ENCODE measurements around the gene BTNL9. TPM values are rescaled to one million over a fixed set of nuclear protein-coding genes. Genes with fewer than 3 reads are reported as not detected.

BTNL9 gene
- total and polyA plus RNA-seq, 9 of the 15 experiments (the other 6 are each of a cell fraction or from before 2014, with no cell fraction given) = 3.7 to 86.7 (median 29.4) TPM

- TF ChIP-seq ZNF778 (CRISPR knock-in tag; IDR thresholded peaks at IDR 0.05) (no peak), JUN (IDR thresholded peaks at IDR 0.05; ENCODE audit: borderline replicate concordance, low read depth, low read length) (no peak), JUN (CRISPR knock-in tag; IDR thresholded peaks at IDR 0.05; ENCODE audit: borderline replicate concordance) (no peak), NUFIP1 (IDR thresholded peaks at IDR 0.05; ENCODE audit: partially characterized antibody) (no peak), DEAF1 (CRISPR knock-in tag; IDR thresholded peaks at IDR 0.05) (no peak), ZNF12 (CRISPR knock-in tag; IDR thresholded peaks at IDR 0.05) (peak; percentile 73; the same call in 1 of the 2 replicates), ZNF586 (CRISPR knock-in tag; conservative IDR thresholded peaks at IDR 0.05) (no peak), ZNF830 (CRISPR knock-in tag; IDR thresholded peaks at IDR 0.05) (no peak), ZZZ3 (IDR thresholded peaks at IDR 0.05) (no peak), NCOA2 (IDR thresholded peaks at IDR 0.05; ENCODE audit: partially characterized antibody in 2 of 2) (peak in 1 of 2 experiments; percentile 39), NR1H2 (CRISPR knock-in tag; IDR thresholded peaks at IDR 0.05) (peak; percentile 67; the same call in 1 of the 2 replicates), ZNF23 (CRISPR knock-in tag; IDR thresholded peaks at IDR 0.05) (no peak), HINFP (tag; conservative IDR thresholded peaks at IDR 0.05; ENCODE audit: low read depth) (no peak), YY1 (IDR thresholded peaks at IDR 0.05; ENCODE audit: borderline replicate concordance in 1 of 3, control insufficient read depth in 1 of 3, extremely low read depth in 1 of 3, insufficient read depth in 3 of 3, insufficient read length in 1 of 3, insufficient replicate concordance in 2 of 3, low read depth in 1 of 3, low read length in 2 of 3) (no peak), CHAMP1 (IDR thresholded peaks at IDR 0.05) (0 out of 2 replicates have a peak, but pooled peaks have one; percentile 17), MLLT1 (IDR thresholded peaks at IDR 0.05) (peak in 1 of 2 experiments; percentile 15; a peak in 1 of 4 replicates), HMGN3 (IDR thresholded peaks at IDR 0.05; ENCODE audit: borderline replicate concordance, extremely low read depth, insufficient read length, low read depth, low read length) (peak; percentile 23), ARID2 (IDR thresholded peaks at IDR 0.05) (no peak), CREB5 (CRISPR knock-in tag; IDR thresholded peaks at IDR 0.05) (no peak)
These were observed 12.5 kb upstream of the BTNL9 start (continued) for GRCh38 chr5:181027452-181028031.
